Measurements from ENCODE around the gene MARCO.
"Not testable (repeated sequence)": the region's sequence is repeated elsewhere in the genome, so short reads cannot be mapped to it uniquely, and the experiment has no call there.

The MARCO gene

GRCh38 chr2:118923371-118923770 is 18.6 kb upstream of the MARCO start:
- DNase-seq (ENCODE audit: low read depth, low spot score), result no peak
- H3K4me3 ChIP-seq (ENCODE audit: low read length), result no peak overlapping the region

- DNase-seq (ENCODE audit: low read depth, low spot score), result no peak
- no peak overlapping the region for H3K4me3 ChIP-seq (ENCODE audit: low read length)
These were observed 16.5 kb upstream of the MARCO start for GRCh38 chr2:118925476-118925875.

GRCh38 chr2:118925981-118926380 is 16.0 kb upstream of the MARCO start:
- DNase-seq (ENCODE audit: low read depth, low spot score), result no peak
- H3K4me3 ChIP-seq (ENCODE audit: low read length), result no peak overlapping the region

- no peak overlapping the region for H3K4me3 ChIP-seq (ENCODE audit: low read length)
- DNase-seq (ENCODE audit: low read depth, low spot score), result no peak
These were observed 12.9 kb upstream of the MARCO start for GRCh38 chr2:118929059-118929458.

GRCh38 chr2:118932949-118933348 is 9.0 kb upstream of the MARCO start:
- no peak overlapping the region for H3K4me3 ChIP-seq (ENCODE audit: low read length)
- DNase-seq (ENCODE audit: low read depth, low spot score), result no peak

- no peak overlapping the region for H3K4me3 ChIP-seq (ENCODE audit: low read length)
- DNase-seq (ENCODE audit: low read depth, low spot score), result no peak
These were observed 5.7 kb upstream of the MARCO start for GRCh38 chr2:118936306-118936705.

- no peak overlapping the region for H3K4me3 ChIP-seq (ENCODE audit: low read length)
- DNase-seq (ENCODE audit: low read depth, low spot score), result no peak
These were observed 5.1 kb upstream of the MARCO start for GRCh38 chr2:118936936-118937335.

GRCh38 chr2:118937817-118938216 is 4.2 kb upstream of the MARCO start:
- DNase-seq (ENCODE audit: low read depth, low spot score), result no peak
- H3K4me3 ChIP-seq (ENCODE audit: low read length), result no peak overlapping the region

GRCh38 chr2:118939994-118940393 is 2.0 kb upstream of the MARCO start:
- DNase-seq (ENCODE audit: low read depth, low spot score), result no peak
- no peak overlapping the region for H3K4me3 ChIP-seq (ENCODE audit: low read length)

- DNase-seq (ENCODE audit: low read depth, low spot score), result no peak
- no peak overlapping the region for H3K4me3 ChIP-seq (ENCODE audit: low read length)
These were observed 1.4 kb upstream of the MARCO start for GRCh38 chr2:118940486-118941120.

- no peak overlapping the region for H3K4me3 ChIP-seq (ENCODE audit: low read length)
- no peak for DNase-seq (ENCODE audit: low read depth, low spot score)
These were observed 1.3 kb downstream of the MARCO start for GRCh38 chr2:118943286-118943685.

GRCh38 chr2:118945881-118946280 is 3.9 kb downstream of the MARCO start:
- no peak for DNase-seq (ENCODE audit: low read depth, low spot score)
- no peak overlapping the region for H3K4me3 ChIP-seq (ENCODE audit: low read length)

GRCh38 chr2:118948266-118948665 is 6.3 kb downstream of the MARCO start:
- DNase-seq (ENCODE audit: low read depth, low spot score); H3K4me3 ChIP-seq (ENCODE audit: low read length): not testable (repeated sequence)

GRCh38 chr2:118954297-118955060 is 12.5 kb downstream of the MARCO start:
- H3K4me3 ChIP-seq (ENCODE audit: low read length), result no peak overlapping the region
- DNase-seq (ENCODE audit: low read depth, low spot score), result no peak

- H3K4me3 ChIP-seq (ENCODE audit: low read length), result no peak overlapping the region
- no peak for DNase-seq (ENCODE audit: low read depth, low spot score)
These were observed 23.7 kb downstream of the MARCO start for GRCh38 chr2:118965737-118966136.

GRCh38 chr2:118967124-118967880 is 25.3 kb downstream of the MARCO start:
- no peak for DNase-seq (ENCODE audit: low read depth, low spot score)
- no peak overlapping the region for H3K4me3 ChIP-seq (ENCODE audit: low read length)

- no peak overlapping the region for H3K4me3 ChIP-seq (ENCODE audit: low read length)
- no peak for DNase-seq (ENCODE audit: low read depth, low spot score)
These were observed 26.0 kb downstream of the MARCO start for GRCh38 chr2:118968042-118968441.

GRCh38 chr2:118968961-118969733 is 27.2 kb downstream of the MARCO start:
- DNase-seq (ENCODE audit: low read depth, low spot score), result no peak

GRCh38 chr2:118969734-118970395 is 27.9 kb downstream of the MARCO start:
- DNase-seq (ENCODE audit: low read depth, low spot score), result no peak
- H3K4me3 ChIP-seq (ENCODE audit: low read length), result no peak overlapping the region

More at GRCh38 chr2:118968961-118969733, 27.2 kb downstream of the MARCO start:
- H3K4me3 ChIP-seq (ENCODE audit: low read length), result no peak overlapping the region

Data from Jurkat, Clone E6-1 (cell line).